GM18873 (cell line): ENCODE results near the gene HMGN4.
"Not testable (repeated sequence)": the region's sequence is repeated elsewhere in the genome, so short reads cannot be mapped to it uniquely, and the experiment has no call there.

ENCODE experiments used
- ATAC-seq: cut with Tn5 transposase; IDR thresholded peaks from one replicate; pipeline ENCODE4 v1.9.1; 2021; ENCODE audit warnings: mild to moderate bottlenecking, moderate library complexity, moderate number of reproducible peaks; ENCODE audit not compliant: unreplicated experiment, low FRiP score

The HMGN4 gene

GRCh38 chr6:26547363-26547762 is 9.2 kb downstream of the HMGN4 start:
- not testable (repeated sequence) for ATAC-seq

GRCh38 chr6:26550250-26550993 is 12.3 kb downstream of the HMGN4 start:
- no peak for ATAC-seq

DNA sequence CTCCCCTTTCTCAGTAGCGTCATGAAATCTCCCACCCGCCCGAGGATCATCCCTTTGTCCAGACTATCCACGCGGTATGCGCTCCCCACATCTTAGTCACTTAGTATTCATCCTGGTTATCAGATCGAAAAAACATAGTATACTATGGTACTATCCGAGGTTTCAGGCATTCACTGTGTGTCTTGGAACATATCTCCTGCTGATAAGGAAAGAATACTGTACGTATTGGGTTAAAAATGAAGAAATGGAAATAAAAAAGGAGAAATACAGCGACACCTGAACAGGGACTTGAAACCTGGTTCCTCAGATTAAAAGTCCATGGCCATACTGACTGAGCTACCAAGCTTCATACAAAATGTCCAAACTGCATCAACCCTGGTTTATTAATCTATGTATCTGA is 14.0 kb downstream of the HMGN4 start:
- ATAC-seq = no peak

DNA sequence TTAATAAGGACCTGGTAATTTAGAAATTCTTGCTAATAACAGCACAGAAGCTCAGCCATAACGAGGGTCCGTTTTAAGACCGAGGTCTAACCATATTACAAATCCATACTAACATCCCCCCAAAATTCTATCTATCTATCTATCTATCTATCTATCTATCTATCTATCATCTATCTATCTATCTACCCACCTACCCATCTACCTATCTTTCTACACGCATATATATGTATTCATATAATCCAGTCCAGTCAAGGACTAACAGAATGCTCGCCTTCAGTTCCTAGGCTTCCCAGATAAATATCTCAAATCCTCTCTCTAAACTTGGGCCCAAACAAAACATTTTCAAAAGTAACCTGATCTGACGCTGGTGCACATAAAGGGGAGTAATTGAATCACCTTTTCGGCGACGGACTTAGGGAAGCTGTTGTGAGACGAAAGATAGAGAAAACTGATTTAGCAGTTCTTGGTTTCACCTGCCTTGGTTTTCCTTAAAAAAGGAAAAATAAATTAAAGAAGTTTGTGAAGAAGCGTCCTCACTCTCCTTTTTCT is 14.5 kb downstream of the HMGN4 start:
- ATAC-seq = no peak

DNA sequence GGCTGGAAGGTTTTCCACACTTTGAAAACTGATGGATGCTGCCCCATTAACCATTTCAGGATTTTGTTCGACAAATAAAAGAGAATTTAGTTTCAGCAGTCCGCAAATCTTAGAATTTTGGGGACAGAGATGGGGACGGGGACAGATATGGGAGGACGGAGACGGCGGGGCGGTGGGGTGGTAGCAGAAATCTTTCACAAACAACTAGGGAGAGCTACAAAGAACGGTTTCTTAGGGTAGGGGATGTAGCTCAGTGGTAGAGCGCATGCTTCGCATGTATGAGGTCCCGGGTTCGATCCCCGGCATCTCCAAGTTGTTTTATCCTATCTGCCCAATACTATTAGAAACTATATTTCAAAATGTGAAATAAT is 15.1 kb downstream of the HMGN4 start:
- ATAC-seq = no peak

GRCh38 chr6:26553635-26554446 is 15.7 kb downstream of the HMGN4 start:
- ATAC-seq = peak; percentile 44

DNA sequence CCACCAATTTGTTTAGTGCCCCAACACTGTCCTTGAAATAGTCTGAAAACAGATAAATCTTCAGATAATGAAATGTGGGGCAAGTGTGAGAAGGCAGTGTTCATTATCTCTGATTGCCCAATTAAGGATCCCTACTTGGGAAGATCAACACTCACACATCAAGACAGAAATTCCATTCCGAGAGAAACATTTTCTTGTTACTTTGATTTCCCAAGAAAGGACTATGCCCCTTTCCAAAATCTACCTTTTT is 16.2 kb downstream of the HMGN4 start:
- no peak for ATAC-seq

DNA sequence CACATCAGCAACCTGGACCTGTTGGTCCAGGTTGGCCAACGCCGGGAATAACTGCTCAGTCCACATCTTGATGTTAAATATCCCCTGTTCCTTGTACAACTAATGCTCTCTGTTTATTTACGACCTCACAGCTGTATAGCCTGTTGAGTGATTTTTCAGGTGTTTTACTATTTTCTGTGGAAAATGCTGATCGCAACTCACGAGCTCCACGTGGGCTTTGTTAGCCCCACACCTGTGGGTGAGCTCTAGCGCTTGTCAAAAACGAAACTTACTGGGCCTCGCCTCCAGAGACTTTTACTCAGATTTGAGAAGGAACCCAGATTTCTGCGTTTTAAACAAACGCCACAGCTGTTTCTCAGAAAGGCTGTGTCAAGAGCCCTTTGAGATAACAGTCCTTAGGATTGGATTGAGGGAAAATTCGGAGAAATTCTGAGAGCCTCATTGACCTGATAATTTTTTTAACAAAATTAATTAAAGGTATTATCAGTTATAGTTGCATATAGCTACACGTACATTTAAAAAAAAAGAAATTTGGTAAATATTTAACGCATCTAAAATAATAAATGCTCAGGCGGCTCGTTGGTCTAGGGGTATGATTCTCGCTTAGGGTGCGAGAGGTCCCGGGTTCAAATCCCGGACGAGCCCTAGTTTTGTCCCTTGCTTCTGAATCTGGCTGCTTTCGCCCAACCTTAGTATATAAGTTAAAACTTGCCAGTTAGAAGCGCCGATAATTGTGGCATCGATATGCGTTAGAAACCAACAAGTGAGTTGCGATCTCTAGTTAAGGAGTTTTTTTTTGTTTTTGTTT is 16.7 kb downstream of the HMGN4 start:
- peak; percentile 21 for ATAC-seq

DNA sequence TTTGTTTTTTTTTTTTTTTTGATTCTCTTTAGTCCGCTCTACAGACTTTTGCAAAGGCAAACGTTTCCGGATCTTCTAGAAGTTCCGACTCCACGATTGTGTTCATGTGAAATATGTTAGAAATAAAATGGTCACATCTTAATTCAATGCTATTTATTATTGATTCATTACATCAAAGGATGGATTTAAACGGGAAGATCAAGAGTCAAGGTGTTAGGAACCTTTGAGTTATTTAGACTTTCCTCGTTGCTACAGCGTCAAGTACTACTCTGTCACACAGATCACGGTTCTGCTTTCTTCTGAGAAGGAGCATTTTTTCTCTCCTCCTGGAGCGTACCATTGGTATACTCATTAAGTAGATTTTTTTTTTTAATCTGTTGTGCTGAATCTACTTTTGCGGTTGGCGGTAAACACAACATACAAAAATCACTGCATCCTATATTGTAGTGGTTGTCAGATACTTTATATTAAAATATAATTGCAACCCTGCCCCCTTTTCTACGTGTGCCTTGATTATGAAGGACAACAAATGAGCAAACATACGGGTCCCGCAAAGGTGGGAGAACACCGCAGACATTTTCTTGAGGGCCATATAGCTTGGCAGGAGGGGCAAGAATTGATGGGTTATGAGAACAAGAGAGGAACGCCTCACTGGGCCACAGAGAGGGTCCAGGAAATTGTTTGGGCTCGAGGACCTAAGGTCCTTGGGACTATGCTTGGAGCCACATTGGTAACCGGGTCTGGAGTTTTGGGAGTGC is 17.5 kb downstream of the HMGN4 start:
- no peak for ATAC-seq

- no peak for ATAC-seq
Observed at GRCh38 chr6:26556263-26557070, 18.3 kb downstream of the HMGN4 start.

DNA sequence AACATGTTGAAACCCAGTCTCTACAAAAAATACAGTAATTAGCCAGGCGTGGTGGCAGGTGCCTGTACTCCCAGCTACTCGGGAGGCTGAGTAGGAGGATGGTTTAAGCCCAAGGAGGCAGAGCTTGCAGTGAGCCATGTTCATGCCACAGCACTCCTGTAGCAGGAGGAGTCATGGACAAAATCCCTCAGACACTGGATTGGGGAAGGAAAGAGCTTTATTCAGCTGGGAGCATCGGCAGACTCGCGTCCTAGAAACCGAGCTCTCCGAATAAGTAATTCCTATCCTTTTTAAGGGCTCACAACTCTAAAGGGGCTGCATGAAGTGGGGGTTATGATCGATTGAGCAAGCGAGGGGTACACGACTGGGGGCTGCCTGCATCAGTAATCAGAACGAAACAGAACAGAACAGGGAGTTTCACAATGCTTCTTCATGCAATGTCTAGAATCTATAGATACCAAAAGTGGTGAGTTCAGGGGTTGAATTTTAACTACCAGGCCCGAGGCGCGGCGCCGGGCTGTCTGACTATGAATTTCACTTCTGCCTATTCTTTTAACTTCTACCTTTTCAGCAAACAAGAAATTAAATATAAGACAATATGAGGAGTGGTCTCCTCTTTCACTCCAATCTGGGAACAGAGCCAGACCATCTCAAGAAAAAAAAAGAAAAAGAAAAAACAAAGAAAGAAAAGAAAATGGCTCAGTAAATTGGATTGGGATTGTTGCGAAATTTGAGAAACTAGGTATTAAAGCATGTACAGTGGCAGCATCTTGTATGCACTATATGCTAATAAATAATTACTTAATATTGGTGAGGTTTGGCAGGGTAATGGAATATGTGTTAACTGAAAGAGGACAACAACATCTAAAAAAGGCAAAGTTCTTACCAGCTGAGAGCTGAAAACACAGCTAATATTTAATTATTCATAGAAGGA is 23.6 kb downstream of the HMGN4 start:
- ATAC-seq = no peak

- no peak for ATAC-seq
Observed at GRCh38 chr6:26563488-26563887, 25.3 kb downstream of the HMGN4 start.

- peak; percentile 45 for ATAC-seq
Observed at GRCh38 chr6:26568601-26569432, 30.7 kb downstream of the HMGN4 start.

GRCh38 chr6:26569433-26569764 is 31.2 kb downstream of the HMGN4 start:
- ATAC-seq = no peak

DNA sequence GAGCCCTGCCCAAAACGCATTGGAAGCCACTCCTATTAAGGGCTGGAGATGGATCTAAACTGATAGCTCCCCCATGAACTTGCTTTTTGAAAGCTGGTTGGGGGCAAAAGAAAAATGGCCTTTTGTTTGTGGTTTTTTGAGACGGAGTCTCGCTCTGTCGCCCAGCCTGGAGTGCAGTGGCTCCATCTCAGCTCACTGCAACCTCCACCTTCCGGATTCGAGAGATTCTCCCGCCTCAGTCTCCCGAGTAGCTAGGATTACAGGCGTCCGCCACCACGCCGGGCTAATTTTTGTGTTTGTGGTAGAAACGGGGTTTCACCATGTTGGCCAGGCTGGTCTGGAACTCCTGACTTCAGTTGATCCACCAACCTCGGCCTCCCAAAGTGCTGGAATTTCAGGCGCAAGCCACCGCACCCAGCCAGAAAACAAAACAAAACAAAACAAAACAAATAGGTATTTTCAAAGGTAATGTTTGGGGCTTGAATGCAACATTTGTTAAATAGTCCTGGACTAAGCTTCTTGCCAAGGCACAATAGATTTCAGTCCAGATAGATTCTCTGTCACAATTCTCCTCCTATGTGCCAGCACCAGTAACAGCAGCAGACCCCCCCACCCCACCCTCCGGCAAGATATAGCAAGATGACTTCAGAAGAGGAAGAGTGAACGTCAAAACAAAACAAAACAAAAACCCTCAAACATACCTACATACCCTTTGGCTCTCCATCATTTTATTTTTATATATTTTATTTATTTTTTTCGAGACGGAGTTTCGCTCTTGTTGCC is 32.1 kb downstream of the HMGN4 start:
- ATAC-seq = no peak

DNA sequence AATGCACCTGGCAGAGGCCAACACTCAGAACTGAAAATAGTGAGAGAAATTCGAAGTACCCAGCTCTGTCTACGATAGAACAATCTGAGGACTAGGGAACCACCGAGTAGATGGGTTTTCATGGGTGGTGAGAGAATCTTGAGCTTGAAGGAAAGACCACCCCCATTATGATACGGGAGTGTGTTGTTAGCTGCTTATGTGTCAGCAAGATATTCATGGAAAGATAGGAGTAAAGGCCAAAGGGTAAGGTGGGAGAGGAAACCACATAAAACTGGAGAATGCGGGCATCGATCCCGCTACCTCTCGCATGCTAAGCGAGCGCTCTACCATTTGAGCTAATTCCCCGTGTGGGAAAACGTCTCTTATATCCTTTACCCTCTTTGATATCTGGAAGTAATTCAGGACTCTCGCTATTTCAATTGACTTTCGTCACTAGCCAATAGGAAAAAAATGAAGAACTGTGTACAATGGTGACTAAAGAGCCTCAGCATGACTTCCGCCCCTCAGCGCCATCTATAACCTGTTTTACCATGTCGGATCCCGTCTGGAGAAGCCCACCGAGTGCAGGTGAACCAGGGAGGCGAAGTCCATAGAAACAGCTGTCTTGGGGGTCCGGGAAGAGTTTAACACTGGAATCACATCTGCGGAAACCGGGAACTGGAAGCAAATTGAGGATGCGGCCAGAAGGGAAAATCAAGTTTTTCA is 33.6 kb downstream of the HMGN4 start:
- no peak for ATAC-seq
